Measurements from ENCODE around the gene FN1.

FN1 gene

DNA sequence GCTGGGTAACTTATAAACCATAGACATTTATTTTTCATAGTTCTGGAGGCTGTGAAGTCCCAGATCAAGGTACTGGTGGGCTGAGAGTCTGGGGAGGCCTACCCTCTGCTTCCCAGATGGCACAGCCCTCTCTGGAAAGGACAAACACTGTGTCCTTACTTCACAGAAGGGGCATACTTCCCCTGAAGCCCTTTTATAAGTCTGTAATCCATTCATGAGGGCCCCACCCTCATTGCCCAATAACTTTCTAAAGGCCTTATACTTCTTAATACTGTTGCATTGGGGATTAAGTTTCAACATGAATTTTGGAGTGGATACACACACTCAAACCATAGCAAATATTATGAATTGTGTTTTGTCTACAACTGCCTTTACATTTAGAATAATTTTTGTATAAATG, 88.0 kb downstream of the FN1 start:
- peaks cover 18% of the 10 kb centered on the region; the same call in 1 of the 2 replicates for H3K36me3 ChIP-seq (ENCODE audit: insufficient read depth)
- H3K9ac ChIP-seq = no peak overlapping the region
- H2AFZ ChIP-seq (ENCODE audit: low read depth) = no peak overlapping the region
- no peak overlapping the region for H3K4me2 ChIP-seq
- H3K79me2 ChIP-seq (ENCODE audit: insufficient read depth, low read depth) = no peaks in the 10 kb centered on the region
- TF ChIP-seq, protein P1, sequence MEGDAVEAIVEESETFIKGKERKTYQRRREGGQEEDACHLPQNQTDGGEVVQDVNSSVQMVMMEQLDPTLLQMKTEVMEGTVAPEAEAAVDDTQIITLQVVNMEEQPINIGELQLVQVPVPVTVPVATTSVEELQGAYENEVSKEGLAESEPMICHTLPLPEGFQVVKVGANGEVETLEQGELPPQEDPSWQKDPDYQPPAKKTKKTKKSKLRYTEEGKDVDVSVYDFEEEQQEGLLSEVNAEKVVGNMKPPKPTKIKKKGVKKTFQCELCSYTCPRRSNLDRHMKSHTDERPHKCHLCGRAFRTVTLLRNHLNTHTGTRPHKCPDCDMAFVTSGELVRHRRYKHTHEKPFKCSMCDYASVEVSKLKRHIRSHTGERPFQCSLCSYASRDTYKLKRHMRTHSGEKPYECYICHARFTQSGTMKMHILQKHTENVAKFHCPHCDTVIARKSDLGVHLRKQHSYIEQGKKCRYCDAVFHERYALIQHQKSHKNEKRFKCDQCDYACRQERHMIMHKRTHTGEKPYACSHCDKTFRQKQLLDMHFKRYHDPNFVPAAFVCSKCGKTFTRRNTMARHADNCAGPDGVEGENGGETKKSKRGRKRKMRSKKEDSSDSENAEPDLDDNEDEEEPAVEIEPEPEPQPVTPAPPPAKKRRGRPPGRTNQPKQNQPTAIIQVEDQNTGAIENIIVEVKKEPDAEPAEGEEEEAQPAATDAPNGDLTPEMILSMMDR (conservative IDR thresholded peaks at IDR 0.05; ENCODE audit: low read depth, low read length) = no peak
- no peak overlapping the region for H3K27ac ChIP-seq
- no peaks in the 10 kb centered on the region for H3K27me3 ChIP-seq (ENCODE audit: insufficient read depth, low read depth)
- H3K4me3 ChIP-seq (IDR thresholded peaks at IDR 0.05; ENCODE audit: insufficient read depth, low read depth, low read length) = no peak overlapping the region
- no peaks in the 10 kb centered on the region for H3K4me1 ChIP-seq (ENCODE audit: low read depth, poor library complexity, severe bottlenecking)
- H4K20me1 ChIP-seq (ENCODE audit: insufficient read depth) = no peaks in the 10 kb centered on the region

DNA sequence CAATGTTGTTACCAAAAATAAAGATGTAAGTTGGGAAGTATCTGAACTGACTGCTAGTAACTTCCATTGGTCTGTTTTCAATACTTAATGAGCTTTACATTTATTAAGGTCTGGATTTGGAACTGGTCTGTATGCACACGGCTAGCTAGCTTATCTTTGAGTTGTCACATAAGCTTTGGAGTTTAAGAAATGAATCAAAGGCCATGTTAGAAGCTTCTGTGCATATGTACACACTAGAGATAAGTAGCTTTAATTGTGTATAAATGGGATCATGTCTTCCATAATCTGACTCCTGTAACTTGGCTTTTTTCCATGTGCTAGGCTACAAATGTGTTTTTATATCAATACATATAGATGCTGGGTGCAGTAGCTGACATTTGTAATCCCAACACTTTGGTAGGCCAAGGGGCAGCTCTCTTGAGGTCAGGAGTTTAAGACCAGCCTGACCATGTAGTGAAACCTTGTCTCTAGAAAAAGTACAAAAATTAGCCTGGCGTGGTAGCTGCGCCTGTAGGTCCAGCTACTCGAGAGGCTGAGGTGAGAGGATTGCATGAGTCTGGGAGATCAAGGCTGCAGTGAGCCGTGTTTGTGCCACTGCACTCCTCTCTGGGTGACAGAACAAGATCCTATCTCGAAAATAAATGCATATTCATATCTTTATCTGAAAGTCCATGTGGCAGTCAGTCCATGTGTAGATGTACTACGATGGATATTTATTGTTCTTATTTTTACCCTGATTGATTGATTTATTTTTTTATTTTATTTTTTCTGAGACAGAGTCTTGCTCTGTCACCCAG, 96.8 kb downstream of the FN1 start:
- Histone ChIP-seq H3K4me2 (no peak overlapping the region), H3K9ac (no peak overlapping the region), H3K4me1 (ENCODE audit: low read depth, poor library complexity, severe bottlenecking) (no peaks in the 10 kb centered on the region), H3K79me2 (ENCODE audit: insufficient read depth, low read depth) (peaks cover 3% of the 10 kb centered on the region; the same call in 1 of the 2 replicates), H2AFZ (ENCODE audit: low read depth) (no peak overlapping the region), H4K20me1 (ENCODE audit: insufficient read depth) (no peaks in the 10 kb centered on the region), H3K27me3 (ENCODE audit: insufficient read depth, low read depth) (no peaks in the 10 kb centered on the region), H3K4me3 (IDR thresholded peaks at IDR 0.05; ENCODE audit: insufficient read depth, low read depth, low read length) (no peak overlapping the region), H3K27ac (no peak overlapping the region), H3K36me3 (ENCODE audit: insufficient read depth) (peaks cover 21% of the 10 kb centered on the region)
- TF ChIP-seq, protein P1 (conservative IDR thresholded peaks at IDR 0.05; ENCODE audit: low read depth, low read length) = no peak

DNA sequence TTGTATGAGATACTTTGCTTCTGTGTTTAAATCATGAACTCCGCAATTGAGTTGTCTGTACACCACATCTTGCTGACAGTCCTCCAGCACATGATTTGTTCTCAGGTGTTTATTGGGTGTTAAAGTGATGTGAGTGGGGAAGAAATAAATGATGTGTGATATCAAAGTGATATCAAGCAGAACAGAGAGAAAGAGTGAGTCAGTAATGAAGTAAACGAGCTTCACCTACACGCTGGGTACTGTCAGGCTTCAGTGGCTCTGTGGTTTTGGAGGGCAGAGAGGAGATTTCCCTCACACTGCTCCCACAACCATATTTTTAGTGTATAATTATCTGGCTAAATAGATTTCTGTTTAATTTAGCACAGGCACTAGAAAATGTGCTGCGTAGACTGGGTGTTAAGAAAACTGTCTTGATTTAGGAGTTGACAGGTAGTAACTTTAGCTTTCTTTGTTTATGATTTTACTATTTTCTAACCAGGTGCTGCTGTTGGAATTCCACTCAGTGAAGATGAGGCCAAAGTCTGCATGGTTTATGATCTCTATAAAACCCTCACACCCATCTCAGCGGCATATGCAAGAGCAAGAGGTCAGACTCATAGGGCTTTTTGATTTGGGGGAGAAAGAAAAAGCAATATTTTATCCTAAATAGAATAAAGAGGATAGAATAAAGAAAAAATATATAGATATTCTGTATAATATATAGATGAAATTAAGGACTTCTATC, 102.8 kb downstream of the FN1 start:
- Histone ChIP-seq H3K27ac (no peak overlapping the region), H4K20me1 (ENCODE audit: insufficient read depth) (no peaks in the 10 kb centered on the region; the same call in 1 of the 2 replicates), H3K4me3 (IDR thresholded peaks at IDR 0.05; ENCODE audit: insufficient read depth, low read depth, low read length) (no peak overlapping the region), H2AFZ (ENCODE audit: low read depth) (no peak overlapping the region), H3K4me2 (no peak overlapping the region), H3K27me3 (ENCODE audit: insufficient read depth, low read depth) (no peaks in the 10 kb centered on the region), H3K79me2 (ENCODE audit: insufficient read depth, low read depth) (peaks cover 18% of the 10 kb centered on the region; the same call in 1 of the 2 replicates), H3K9ac (no peak overlapping the region), H3K4me1 (ENCODE audit: low read depth, poor library complexity, severe bottlenecking) (no peaks in the 10 kb centered on the region), H3K36me3 (ENCODE audit: insufficient read depth) (peaks cover 29% of the 10 kb centered on the region)
- TF ChIP-seq, protein P1 (conservative IDR thresholded peaks at IDR 0.05; ENCODE audit: low read depth, low read length) = no peak

DNA sequence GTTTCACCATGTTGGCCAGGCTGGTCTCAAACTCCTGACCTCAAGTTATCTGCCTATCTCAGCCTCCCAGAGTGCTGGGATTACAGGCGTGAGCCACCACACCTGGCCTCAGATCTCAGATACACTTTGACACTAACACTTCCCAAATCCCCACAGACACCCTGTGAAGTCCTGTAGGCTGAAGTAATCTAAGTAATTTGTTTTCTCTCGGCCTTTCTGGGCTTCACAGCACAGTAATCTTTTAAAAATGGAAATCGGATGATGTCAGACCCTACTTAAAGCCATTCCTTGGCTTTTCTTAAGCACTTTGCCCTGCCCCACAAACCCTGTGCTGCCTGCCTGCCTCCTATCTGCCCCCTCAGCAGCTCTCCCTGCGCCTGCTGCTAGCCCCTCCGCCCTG, 107.8 kb downstream of the FN1 start:
- peaks cover 30% of the 10 kb centered on the region; the same call in 1 of the 2 replicates for H3K36me3 ChIP-seq (ENCODE audit: insufficient read depth)
- TF ChIP-seq, protein P1 (conservative IDR thresholded peaks at IDR 0.05; ENCODE audit: low read depth, low read length) = no peak
- no peak overlapping the region for H2AFZ ChIP-seq (ENCODE audit: low read depth)
- peaks cover 3% of the 10 kb centered on the region for H4K20me1 ChIP-seq (ENCODE audit: insufficient read depth)
- peaks cover 5% of the 10 kb centered on the region for H3K4me1 ChIP-seq (ENCODE audit: low read depth, poor library complexity, severe bottlenecking)
- no peak overlapping the region for H3K4me2 ChIP-seq
- H3K9ac ChIP-seq = no peak overlapping the region
- peaks cover 55% of the 10 kb centered on the region for H3K79me2 ChIP-seq (ENCODE audit: insufficient read depth, low read depth)
- H3K27ac ChIP-seq = no peak overlapping the region
- H3K27me3 ChIP-seq (ENCODE audit: insufficient read depth, low read depth) = no peaks in the 10 kb centered on the region
- no peak overlapping the region for H3K4me3 ChIP-seq (IDR thresholded peaks at IDR 0.05; ENCODE audit: insufficient read depth, low read depth, low read length)
